ENCODE data around the gene DAB1. TPM values are rescaled to one million over a fixed set of nuclear protein-coding genes. Genes with fewer than 3 reads are reported as not detected.

DAB1 gene
- polyA plus RNA-seq, 6 donors from 2014 or later, result 0.11 TPM; not detected in 5

DNA sequence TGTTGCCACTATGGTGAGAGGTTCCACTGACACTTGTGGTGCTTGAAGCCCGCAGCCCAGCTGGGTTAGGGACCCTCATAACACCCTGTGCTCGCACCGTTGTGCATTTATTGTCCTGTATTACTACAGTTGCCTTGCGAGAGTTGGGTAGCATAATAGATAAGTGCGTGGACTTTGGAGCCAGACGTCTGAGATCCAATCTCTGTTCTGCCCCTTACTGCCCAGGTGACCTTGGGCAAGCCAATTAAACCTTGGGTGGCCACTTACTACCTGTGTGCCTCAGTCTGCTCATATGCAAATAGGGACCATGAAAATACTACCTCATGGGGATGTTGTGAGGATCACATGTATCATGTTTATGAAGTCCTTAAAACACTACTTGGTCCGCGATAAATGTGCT is 471.4 kb downstream of the DAB1 start:
- no peak for DNase-seq
- ATAC-seq (ENCODE audit: low read depth in 2 of 2), result no peak
- H3K27ac Mint-ChIP-seq, result no peak overlapping the region
- H3K36me3 Mint-ChIP-seq, result no peaks in the 10 kb centered on the region
- H3K9me3 Mint-ChIP-seq, result peaks cover 0 to 4% (median 0%) of the 10 kb centered on the region in 7 donors
- no peak overlapping the region for H3K4me3 Mint-ChIP-seq
- H3K4me1 Mint-ChIP-seq, result no peaks in the 10 kb centered on the region
- H3K27me3 Mint-ChIP-seq, result peaks cover 0 to 4% (median 0%) of the 10 kb centered on the region in 3 donors

DNA sequence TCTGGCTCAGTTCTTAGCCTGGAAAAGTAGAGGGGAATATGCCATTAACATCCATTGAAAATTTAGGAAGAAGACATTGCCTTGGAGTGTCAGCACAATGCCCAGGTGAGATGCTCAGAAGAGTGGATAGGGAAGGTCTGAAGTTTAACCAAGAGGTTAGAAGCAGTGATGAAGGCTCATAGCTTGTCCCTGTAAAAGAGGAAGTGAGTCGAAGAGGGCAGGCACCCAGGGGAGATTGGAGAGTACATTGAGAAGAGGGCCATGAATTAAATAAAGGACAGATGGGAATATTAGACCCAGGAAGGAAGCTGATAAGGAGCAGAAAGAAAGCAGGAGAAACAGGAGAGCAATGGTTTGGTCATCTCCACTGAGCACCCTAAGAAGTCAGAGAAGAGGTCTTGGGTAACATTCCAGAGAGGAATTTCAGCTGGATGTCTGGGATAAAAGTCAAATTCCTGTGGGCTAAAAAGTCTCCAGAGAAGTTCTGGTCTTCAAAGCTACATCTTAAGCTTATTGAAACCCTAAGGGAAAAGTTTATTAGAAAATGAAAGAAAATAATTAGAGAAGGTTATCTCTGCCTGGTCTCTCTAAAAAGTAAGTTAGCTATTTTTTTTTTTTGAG is 475.3 kb downstream of the DAB1 start:
- Mint-ChIP-seq H3K4me3 (no peak overlapping the region), H3K36me3 (no peaks in the 10 kb centered on the region), H3K27ac (no peak overlapping the region), H3K4me1 (no peaks in the 10 kb centered on the region), H3K27me3 (no peaks in the 10 kb centered on the region), H3K9me3 (peaks cover 0 to 4% (median 0%) of the 10 kb centered on the region in 7 donors)
- DNase-seq, result no peak
- ATAC-seq (ENCODE audit: low read depth in 2 of 2), result no peak

All from naive B cell (primary cell).